Stimulated activated CD4-positive, alpha-beta T cell treated with anti-CD3 and anti-CD28 coated beads, Interleukin-2, amount 100 ng/mL, for 48 hours (primary cell): ENCODE measurements around the gene SLC2A1.

Experiments used
- DNase-seq, 2 donors: peaks; one replicate each; pipeline ENCODE4 v3.0.0-alpha.2; 2020

SLC2A1 gene

DNA sequence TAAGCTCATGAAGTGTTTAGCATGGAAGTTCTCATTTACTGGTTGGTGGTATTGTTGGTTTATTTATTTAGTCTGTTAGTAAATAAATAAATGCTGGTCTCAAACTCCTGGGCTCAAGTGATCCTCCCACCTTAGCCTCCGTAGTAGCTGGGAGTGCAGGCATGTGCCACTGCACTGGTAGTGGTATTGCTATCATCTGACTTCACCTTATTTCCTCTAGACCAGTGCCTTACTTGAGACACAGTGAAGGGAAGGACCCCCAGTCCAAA lies 1.4 kb upstream of the SLC2A1 start:
- DNase-seq = no peak

DNA sequence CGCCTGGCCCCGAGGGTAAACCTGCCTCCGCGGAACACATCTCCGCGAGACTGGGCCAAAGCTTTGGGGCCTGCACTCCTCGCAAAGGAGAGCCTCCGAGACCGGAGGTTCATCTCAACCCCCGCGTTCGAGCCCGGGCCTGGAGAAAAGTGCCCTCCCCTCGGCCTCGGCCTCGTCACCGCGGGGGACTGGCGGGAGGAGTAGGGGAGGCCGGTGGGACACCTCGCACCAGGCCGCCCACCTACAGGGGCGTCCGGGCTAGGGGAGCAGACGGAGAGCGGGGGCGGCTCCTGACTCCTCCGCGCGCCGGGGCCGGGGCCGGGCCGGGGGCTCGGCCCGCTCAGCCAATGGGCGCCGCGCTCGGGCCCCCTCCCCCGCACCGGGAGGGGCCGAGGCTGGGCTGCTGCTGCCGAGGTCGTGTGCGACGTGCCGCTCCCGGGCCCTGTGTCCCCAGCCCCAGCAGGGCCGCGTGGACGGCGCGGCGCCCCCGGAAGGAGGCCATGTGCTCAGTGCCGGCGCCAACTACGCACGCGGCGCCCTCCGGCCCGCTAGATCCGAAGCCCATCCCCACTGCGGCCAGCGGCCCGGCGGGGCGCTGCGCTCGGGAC lies 684 bp downstream of the SLC2A1 start:
- DNase-seq = peak; percentile 50 to 65

DNA sequence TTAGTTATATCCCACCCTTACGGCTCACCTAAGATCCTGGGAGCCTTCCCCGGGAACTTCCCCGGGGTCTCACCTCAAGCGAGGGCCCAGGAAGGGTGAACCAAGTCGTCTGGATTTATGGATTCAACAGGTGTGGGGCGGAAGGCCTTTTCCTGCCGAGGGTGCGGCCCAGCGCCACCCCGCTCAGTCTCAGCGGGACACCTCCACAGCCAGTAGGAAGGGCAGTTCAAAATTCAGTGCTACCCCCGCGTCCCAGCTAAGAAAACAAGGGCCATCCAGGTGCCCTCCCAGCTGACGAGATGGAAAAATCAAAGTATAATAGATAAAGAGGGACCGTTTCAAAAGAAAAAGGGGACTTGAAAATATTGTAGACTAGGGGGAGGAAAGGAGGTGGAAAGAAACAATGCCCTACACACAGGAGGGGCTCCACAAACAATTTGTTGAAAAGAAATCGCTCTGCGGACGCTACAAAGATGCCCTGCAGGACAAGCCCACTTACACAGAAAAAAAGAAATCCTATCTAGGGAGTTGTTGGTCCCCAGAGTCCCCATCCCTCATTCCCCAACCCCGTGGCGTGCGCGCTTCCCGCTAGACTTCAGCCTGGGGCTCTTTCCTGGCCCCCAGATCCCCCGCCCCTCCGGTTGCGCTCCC lies 1.3 kb downstream of the SLC2A1 start:
- DNase-seq = no peak

DNA sequence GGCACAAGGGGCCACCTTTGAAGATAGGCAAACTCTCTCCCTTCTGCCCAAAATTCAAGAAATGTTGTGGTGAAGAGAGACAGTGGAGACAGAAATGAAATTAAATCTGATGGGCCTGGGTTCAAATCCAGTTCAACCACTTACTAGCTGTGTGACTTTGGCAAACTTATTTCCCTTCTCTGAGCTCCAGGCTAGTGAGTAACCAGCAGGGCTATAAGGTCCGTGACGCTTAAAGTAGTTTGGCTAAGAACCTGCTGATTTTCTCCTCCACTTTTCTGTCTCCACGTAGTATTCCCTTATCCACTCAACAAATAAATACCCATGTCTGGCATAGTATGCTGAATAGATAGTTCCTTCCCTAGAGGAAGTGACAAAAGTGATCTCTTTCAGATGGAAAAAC lies 1.9 kb downstream of the SLC2A1 start:
- no peak for DNase-seq

DNA sequence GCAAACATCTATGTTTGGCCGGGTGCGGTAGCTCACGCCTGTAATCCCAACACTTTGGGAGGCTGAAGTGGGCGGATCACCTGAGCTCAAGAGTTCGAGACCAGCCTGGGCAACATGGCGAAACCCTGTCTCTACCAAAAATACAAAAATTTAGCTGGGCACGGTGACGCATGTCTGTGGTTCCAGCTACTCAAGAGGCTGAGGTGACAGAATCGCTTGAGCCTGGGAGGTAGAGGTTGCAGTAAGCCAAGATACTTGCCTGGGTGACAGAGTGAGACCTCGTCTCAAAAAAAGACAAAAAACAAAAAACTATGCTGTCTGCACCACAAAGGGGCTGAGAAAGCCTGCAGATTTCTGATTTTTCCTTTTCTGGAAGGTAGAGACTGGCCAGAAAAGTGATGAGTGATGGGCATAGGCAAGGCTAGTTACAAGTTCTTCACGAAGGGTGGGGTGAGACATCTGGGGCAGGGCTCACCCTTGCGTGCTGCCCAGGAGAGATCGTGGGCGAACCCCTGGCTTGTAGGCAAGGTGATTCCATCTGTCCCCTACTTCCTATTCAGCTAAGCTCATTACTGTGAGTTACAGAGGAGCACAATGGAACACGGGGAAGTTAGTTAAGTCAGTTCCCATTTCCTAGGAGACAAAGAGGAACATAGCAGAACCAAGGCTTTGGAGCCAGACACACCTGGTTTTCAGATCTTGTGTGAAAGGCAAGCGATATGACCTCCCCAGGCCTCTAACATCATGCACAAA lies 3.2 kb downstream of the SLC2A1 start:
- no peak for DNase-seq

DNA sequence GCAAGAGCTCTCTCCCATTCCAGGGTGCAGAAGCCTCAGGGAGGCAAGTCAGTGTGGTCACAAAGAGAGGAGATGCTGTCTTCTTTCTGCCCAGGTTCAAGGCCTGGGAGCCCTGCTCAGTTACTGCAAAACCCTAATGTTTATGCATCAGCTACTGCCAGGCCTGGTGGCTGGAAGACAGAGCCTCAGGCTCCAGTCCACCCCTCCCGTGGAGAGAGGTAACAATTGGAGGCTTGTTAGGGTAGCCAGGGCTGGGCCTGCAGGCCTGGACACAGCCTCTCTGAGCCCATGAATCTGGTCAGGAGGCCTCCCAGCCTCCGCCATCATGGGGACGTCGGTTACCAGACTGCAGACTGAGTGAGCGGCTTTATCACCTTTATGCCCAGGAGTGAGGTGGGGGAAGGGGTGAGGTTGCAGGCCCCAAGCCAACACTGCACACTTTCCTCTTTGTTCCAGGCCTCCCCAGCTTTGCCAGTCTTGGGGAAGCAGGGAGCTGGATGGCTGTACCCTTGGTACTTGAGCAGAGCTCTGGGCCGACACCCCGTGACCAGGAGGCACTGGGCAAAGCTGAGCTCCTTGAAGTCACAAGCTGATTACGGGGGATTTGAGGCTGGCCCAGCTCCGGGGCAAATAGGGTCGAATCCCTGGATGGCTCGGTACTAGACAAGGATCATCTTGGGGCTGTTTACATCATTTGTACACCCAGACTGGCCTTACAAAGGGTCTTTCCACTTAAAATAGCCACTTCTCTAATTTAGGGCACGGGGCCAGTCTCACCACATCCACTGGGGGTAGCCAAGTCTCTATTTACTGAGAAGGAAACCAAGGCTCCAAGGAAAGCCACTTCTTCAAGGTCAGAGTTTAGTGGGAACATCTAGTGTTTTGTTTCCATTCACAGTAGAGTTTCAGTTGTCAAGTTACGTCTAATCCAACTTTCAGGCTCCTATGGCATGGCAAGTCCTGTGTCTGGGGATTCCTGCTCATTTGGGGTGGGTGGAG lies 5.2 kb downstream of the SLC2A1 start:
- no peak for DNase-seq

DNA sequence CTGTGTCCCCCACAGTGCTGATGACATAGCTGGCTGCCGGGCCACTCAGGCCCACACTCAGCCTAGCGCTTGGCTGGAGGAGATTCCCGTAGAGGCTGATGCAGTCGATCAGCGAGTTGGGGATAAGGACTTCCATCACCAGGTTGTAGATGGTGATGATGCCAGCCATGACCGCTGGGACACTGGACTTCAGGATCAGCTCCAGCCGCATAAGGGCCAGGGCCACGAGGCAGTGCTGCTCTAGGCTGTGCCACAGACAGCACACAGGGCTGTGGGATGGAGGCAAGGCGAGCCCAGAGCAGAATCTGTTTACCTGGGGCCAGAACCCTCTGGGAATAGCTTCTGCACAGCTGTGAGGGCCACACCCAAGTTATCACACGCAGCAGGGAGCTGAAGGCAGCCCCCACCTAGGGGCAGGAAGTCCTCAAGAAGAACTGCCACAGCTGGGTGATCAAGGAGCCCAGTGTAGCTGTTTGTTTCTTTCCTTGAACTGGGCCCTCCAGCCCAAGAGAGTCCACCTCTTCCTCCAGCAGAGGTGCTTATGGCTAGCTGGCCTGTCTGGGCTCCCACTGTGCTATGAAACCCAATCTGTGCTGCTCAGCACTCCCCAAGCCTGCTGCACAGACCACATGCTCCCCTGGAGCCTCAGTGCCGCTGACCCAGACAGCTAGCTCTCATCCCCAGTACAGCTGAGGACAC lies 6.2 kb downstream of the SLC2A1 start:
- DNase-seq = no peak

DNA sequence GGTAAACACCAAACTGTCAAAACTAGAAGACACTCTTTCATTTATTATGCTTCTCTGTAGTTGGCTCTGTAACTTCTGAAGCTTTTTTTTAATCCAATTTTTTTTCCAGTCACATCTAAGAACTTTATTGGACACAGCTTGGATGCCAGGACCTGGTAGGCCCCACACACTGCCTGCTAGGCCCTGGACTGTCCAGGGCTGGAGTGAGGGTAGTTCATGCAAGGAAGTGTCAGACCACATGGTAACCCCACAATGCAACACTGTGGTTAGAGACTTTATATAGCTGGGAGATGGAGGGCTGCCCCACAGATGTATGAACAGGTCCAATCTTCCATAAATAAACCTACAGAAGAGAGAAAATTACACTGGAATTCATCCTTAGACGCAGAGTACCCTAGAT lies 7.1 kb downstream of the SLC2A1 start:
- DNase-seq = no peak

DNA sequence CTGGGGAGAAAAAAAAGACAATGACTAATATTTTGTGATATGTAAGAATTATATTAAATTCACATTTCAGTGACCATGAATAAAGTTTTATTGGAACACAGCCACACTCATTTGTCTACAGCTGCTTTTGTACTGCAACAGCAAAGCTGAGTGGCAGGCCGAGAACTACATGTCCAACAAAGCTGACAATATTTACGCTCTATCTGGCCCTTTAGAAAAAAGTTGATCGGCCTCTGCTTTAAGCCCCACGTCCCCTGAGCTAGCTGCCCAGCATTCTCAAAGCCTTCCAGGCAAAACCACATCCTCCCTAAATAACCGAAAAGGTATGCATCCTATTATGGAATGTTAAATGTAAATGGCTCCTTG lies 8.6 kb downstream of the SLC2A1 start:
- DNase-seq = no peak

DNA sequence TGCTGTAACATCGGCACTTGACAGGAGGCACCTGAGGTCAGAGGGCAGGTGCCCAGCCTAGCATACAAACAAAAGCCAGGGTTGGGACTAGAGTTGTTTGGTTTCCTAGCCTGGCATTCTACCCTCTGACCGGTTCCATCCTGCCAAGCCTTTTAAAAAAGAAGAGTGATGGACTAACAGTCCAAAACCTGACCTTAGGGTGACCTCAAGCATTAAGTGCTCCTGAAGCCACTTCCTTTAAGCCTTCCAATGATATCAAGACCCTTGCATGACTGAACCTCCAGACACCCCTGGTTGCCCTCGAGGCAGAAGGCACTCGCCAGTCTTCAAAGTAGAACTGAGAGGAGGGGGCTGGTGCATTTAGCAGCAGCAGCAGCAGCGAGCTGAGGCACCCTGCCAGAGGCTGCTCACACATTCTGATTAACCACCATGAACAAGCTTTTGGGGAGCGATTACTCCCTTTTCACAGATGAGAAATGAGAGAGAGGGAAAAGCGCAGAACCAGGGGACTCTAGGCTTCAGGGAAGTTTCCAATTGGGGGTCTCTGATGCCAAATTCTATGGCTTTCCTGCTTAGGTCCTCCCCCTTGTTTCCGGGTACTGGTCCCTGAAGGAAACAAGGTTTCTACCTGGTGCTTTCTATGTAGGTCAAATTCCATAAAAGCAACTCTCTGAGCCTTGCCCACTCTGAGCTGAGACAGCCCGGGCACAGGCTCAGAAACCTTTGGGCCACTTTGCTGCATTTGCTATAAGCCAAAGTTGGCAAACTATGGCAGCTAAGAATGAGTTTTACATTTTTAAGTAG lies 9.2 kb downstream of the SLC2A1 start:
- no peak for DNase-seq

DNA sequence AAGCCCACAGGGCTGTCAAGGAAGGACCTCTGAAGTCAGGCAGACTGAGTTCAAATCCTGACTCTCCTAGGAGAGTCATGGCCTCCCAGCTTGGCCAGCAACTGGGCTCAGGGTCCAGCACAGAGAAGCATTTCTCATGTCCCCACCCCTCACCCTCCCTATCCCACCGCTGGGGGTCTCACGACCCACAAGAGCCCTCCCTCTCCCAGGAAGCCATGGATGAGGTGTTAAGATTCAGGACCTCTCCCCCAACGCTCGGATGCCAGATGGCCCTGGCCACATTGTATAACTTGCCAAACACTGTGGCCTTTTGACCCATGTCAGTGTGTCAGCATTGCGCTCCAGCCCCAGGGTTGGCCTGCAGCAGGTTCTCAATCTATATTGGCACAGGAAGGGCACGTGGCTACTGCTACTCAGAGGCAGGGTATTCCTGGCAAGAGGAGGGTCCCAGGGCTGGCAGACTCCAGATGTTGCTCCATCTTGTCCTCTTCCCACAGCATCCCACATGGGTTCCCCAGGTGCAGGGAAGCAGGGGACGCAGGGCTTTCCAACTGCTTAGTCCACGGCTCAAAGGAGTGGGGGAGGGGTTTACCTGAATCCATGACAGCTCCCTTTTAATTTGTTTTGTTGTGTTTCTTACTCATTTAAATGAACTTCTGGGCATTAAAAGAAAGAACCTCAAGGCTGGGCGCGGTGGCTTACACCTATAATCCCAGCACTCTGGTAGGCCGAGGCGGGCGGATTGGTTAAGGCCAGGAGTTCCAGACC lies 10.5 kb downstream of the SLC2A1 start:
- no peak for DNase-seq

DNA sequence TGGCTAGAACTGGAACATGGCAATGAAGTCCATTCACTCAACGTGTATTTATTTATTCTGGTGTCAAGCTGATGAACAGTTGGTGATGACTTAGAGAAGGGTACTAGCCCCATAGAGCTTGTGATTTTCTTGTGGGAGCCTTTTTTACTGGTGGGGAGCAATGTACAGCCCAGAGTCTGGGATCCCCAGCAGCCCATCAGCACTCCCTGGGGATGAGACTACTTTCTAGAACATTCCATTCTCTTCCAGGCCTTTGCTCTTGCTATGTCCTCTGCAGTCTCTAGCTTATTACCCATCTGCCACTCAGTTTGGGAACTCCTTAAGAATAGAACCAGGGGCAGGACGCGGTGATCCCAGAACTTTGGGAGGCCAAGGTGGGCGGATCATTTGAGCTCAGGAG lies 11.6 kb downstream of the SLC2A1 start:
- DNase-seq = no peak

DNA sequence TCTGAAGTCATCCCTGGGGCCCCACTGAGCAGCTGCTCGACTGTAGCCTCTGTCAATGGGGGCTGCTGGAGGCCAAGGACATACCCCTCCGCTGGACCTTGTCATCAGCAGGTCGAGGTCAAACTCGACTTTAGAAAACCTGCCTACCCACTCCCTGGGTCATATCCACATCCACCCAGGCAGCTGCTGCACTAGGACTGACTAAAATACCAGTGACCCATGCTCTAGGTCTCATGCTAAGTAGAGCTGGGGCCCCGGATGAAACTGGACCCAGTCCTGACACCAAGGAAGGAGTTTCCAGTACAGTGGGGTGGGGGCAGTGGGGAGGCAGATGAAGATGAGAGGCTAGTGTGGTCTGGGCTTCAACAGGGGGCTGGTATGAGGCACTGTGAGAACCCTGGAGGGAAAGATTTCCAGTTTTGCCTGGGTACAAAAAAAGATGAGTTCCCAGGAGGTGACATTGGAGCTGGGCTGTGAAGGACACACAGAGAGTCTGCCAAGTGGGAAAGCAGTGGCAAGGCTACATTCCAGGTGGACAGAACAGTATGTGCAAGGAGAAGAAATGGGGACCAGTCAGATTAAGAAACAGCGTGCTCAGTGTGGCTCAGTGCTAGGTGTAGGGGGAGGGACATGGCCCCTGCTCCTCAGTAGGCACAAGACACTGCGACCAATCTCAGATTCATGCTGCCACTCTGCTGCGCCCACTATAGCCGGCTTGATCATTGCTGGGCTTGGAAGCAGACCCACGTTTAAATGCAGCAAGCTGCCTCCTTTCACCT lies 12.4 kb downstream of the SLC2A1 start:
- DNase-seq = no peak

DNA sequence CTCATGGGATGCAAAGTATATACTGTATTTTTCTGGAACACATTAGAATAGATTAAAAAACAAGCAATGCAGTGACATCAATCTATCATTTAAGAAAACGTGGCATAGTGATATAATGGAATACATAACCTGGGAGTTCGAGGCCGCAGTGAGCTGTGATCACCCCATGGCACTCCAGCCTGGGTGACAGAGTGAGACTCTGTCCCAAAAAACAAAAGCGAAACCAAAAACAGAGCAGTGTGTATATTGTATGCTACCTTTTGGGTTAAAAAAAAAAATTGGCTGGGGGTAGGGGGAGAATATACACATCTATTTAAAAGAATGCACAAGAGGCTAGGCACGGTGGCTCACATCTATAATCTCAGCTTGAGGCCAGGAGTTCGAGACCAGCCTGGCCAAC lies 13.5 kb downstream of the SLC2A1 start:
- no peak for DNase-seq

DNA sequence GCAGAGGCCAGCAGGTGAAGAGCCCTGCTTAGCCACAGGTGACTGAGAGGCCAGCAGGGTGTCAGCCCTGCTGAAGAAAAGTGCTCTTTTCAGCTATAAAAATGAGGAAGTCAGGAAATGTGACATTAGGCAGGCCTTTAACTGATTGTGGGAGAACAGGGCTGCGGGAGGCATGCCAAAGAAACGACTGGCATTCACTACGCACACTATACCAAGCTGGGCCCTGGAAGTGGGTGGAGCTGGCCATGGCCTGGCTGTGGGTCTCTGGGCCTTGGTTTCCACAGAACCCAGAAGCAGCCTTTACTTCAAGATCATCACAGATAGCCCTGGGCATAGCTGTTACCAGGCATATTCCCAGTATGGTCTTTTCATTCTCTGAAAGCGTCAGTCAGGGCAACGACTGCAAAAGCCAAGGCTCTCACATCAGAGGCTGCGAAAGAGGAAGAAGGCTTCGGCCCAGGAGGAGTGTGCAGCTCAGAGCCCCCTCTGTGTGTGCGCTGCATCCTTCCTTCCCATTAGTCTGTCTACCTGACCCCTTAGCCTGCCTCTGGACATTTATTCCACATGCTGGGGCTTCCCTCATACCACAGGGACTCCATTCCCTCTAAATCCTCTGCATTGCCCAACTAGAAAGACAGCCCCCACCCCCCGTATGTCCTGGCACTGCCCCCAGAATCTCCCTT lies 14.3 kb downstream of the SLC2A1 start:
- no peak for DNase-seq

DNA sequence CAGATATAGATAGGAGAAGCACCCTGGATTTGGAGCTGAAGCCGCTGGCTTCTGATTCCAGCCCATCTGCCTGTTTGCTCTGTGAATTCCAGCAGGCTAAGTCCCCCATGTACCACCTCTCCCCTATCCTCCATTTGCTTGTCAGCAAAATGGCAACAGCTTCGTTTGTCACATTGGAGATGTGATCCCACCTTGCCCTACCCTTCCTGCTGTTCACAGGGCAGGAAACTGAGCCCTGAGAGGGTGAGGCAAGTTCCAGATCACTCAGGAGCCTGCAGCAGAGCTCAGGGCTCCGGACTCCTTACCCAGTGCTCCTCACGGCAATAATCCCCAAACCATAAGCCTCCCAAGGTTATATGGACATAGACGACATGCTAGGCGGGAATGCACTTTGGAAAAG lies 14.9 kb downstream of the SLC2A1 start:
- no peak for DNase-seq

DNA sequence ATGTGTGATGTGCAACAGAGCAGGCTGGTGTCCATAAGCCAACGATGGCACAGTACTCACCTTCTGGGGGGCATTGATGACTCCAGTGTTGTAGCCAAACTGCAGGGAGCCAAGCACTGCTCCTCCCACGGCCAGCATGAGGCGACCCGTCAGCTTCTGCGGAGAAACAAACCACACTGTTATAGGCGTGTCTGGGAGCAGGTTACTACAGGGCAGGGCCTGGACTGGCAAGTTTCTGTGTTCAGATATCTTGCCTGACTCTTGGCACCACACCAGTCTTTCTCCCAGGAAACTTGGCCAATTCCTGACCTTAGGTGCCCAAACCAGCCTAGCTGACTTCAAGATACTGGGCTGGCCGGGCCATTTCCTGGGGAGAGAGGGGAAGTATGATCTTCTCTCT lies 15.5 kb downstream of the SLC2A1 start:
- no peak for DNase-seq

DNA sequence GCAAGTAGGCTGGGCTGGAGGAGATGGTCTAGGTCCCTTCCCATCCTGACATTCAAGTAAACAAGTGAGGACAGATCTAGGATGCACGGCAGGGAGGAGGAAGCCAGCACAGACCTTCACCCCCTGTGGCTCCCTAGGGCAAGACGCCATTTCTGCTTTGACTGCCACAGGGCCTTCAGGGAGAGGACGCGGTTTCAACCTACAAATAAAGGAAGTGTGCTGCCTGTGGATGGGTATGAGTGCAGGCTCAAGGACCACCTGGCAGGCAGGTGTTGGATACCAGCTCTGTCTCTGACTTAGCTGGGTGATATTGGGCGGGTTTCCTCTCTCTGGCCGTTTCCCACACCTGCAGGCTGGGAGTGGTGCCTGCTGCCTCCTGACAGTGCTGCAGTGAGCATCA lies 16.2 kb downstream of the SLC2A1 start:
- DNase-seq = no peak

DNA sequence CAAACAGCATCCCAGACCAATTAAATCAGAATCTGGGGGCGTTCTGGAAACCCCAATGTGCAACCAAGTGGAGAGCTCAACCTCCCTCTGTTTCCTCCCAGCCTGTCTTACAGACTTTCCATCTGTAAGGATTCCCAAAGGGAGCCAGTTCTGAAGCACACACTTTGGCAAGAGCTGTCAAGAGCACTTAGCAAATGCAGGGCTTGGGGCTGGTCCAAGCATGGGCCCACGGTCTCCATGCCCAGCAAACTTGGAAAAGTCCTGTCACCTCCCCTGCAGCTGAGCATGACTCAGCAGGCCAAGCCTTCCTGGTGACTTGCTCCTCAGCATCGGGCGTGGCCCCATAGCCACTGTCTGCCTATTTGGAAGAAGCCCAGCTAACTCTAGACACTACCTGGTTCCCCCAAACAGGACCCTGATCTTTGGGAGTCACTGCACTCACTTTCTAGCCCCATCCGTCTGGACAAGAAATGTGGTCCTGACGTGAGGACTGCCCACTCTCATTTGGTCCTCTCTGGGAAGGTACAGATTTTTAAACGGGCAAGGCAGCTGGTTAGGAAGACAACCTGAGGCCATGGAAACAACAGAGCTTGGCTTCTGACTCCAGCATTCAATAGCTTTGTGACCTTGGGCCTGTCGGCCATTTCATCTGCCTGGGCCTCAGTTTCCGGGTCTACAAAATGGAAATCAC lies 16.9 kb downstream of the SLC2A1 start:
- no peak for DNase-seq
